KG1 (cell line): ENCODE measurements around the gene MAN2A2.
A peak's percentile ranks its signal among the peaks of the same experiment; 100 is the strongest.

ENCODE experiments used
- DNase-seq: peaks from one replicate; lab custom pipeline; 2025; lab: John Stamatoyannopoulos, UW

MAN2A2 gene

DNA sequence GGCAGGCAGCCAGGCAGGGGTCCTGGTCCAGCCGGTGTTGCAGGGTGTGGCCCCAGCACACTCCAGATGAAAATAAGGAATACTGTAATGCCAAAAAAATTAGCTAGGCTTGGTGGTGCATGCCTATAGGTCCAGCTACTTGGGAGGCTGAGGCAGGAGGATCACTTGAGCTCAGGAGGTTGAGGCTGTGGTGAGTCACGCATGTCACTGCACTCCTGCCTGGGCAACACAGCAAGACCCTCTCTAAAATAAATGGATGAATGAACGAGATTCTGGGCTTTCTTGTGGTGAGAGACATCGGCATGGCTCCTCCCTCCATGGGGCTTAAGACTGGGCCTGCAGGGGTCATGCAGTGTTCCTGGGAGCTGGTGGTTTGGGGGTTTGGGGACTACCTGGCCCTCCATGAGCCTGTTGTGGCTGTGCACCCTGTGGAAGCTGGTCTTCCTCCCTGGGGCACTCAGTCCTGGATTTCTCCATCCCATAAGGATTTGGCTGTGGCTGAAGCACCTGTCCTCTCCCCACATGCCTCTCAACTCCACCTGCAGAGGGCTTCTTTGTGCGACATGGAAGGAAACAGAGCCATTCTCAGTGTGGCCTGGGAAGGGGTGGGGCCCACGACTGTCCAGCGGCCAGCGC, 44.0 kb downstream of the MAN2A2 start:
- no peak for DNase-seq

DNA sequence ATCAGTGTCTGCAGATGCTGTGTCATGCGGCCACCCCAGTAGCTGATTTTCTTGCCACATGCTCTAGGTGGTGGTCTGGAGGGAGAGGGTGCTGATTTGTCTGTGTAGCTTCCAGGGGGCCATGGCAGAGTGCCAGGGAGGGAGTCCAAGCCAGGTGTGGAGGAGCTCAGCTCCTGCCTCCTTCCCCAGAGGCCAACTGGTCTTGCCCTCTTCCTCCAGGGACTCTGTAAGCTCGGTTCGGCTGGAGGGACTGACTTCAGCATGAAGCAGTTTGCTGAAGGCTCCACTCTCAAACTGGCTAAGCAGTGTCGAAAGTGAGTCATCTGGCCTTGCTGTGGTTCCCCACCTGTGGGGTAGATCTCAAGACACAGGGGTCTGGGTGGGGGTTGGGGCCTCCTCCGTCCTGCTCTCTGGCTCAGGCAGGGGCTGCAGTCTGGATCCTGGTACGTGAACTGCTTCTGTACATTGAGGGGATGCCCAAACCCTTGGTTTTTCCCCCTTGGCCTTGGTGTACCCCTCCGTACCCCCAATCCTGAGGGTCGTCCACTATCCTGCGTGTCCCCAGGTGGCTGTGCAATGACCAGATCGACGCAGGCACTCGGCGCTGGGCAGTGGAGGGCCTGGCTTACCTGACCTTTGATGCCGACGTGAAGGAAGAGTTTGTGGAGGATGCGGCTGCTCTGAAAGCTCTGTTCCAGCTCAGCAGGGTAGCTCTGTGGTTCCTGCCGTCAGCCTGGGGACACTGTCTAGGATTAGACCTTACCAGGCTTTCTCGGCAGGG, 44.7 kb downstream of the MAN2A2 start:
- no peak for DNase-seq

DNA sequence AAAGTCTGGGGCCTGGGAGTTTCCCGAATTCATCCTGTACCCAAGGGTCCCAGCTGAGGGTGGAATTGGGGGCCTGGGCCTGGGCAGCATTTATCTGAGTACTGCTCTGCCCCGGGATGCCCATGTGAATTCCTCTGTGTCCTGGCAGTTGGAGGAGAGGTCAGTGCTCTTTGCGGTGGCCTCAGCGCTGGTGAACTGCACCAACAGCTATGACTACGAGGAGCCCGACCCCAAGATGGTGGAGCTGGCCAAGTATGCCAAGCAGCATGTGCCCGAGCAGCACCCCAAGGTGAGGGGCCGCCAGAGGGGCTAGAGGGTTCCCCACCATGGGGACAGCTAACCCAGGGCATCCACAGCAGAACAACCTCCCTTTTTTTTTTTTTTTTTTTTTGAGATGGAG, 45.4 kb downstream of the MAN2A2 start:
- DNase-seq = no peak

DNA sequence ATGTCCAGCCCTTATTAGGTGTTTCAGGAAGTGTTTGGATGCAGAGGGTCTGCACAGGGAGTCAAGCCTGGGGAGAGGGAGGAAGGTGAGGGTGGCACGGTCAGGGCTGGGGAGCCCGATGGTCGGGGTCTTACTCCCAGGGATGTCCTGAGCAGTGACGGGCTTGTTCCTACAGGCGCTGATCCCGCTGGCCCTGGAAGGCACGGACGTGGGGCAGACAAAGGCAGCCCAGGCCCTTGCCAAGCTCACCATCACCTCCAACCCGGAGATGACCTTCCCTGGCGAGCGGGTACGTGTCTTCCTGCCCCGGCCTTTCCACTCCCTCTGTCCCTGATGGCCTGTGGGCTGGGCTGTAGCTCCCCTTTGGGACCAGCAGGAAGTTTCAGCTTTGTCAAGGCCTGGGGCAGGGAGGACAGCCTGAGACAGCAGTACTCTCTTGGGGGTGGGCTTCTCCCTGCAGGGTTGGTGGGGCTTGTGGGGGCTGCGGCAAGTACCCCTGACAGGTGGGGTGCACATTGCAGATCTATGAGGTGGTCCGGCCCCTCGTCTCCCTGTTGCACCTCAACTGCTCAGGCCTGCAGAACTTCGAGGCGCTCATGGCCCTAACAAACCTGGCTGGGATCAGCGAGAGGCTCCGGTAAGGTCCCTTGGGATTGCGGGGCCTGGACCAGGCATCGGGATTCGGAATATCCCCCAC, 47.0 kb downstream of the MAN2A2 start:
- no peak for DNase-seq

DNA sequence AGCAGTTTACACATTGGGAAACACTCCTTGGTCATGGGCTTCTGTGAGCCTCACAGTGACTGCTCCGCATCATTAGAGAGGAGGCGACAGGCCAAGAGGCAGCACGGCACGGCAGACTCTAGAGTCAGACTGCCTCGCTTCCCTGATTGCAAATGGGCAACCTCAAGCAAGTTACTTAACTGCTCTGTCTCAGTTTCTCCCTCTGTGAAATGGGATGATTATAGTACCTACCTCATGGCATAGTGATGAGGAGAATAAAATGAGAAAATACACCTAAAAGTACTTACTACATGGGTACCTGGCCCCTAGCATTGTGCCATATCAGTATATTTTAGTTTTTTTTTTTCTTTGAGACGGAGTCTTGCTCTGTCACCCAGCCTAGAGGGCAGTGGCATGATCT, 47.6 kb downstream of the MAN2A2 start:
- no peak for DNase-seq

DNA sequence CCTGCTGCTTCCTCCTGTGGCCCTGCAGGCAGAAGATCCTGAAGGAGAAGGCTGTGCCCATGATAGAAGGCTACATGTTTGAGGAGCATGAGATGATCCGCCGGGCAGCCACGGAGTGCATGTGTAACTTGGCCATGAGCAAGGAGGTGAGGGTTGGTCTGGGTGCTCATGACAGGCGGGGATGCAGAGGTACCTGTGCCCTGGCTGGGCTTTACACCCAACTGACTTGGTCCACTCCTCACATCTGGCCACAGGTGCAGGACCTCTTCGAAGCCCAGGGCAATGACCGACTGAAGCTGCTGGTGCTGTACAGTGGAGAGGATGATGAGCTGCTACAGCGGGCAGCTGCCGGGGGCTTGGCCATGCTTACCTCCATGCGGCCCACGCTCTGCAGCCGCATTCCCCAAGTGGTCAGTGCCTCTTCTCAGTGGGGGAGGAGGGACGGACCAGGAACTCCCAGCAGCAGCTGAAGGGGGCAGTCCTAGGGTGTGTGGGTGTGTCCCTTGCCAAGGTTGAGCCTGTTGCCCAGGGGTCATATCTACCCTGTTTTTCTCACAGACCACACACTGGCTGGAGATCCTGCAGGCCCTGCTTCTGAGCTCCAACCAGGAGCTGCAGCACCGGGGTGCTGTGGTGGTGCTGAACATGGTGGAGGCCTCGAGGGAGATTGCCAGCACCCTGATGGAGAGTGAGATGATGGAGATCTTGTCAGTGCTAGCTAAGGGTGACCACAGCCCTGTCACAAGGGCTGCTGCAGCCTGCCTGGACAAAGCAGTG, 50.0 kb downstream of the MAN2A2 start:
- no peak for DNase-seq

DNA sequence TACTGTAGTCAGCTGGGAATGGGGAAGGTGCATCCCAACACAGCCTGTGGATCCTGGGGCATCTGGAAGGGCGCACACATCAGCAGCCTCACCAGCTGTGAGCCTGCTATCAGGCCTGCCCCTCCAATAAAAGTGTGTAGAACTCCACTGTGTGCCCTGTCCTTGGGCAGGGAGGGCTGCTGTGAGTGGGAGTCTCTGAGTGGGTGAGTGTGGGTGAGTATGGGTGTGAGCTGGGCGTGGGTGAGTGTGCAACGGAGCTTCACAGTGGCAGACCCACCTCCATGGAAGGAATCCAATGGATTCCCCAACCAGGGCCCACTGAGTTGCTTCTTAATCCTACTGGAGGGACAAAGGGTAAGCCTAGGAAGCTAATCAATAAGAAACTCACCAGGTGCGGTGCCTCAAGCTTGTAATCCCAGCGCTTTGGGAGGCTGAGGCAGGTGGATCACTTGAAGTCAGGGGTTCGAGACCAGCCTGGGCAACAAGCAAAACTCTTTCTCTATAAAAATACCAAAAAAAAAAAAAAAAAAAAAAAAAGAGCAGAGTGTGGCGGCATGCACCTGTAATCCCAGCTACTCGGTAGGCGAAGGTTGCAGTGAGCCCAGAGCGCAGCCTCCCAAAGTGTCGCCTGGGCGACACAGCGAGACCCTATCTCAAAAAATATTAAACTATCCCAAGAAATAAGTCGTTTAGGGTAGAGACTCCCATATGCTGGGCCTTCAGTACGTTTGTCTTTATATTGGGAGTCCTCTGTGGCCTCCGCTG, 51.0 kb downstream of the MAN2A2 start:
- no peak for DNase-seq

DNA sequence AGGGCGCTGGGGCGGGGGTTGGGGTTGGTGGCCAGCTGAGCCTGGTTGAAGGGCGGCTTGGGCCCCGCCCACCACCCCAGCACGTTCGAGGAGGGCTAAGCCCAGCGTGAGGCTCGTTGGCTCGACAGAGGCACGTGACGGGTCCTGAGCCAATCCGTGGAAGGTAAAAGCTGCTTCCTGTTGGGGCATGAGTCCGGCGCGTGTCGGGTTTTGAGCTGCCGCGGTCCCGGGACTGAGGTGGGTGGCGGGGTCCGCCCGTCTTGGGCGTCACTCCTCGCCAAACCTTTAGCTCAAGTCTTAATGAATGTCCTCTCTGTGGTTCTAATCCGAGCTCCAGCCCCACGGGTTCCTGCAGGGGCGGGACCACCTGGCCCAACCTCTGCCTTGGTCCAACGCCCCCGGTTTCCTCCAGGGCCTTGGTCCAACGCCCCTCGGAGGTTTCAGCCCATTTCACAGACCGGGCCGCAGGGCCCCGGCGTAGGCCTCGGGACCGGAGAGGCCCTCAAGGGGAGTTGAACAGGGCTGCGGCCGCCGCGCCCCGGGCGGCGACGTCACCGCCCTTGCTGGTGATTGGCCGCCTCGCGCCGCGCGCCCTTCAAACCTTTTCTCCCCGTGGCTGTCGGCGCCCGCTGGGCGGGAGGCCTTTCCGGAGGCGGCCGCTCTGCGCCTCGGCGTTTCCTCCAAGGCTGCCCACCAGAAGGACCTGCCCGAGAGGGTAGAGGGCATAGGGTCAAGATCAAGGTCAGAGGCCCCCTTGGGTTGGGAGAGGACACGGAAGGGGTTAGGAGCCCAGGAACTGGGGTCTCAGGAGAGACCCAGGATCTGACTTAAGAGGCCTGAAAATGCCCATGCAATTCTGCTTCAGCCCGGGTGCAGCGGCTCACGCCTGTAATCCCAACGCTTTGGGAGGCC, 51.9 kb downstream of the MAN2A2 start, which contains the start of gene RCCD1:
RCCD1 (plus strand) TSS at position 173 of the 912 bp plus-strand sequence. CDS start 1,851 bp downstream, outside the sequence.
- DNase-seq = peak; percentile 68

DNA sequence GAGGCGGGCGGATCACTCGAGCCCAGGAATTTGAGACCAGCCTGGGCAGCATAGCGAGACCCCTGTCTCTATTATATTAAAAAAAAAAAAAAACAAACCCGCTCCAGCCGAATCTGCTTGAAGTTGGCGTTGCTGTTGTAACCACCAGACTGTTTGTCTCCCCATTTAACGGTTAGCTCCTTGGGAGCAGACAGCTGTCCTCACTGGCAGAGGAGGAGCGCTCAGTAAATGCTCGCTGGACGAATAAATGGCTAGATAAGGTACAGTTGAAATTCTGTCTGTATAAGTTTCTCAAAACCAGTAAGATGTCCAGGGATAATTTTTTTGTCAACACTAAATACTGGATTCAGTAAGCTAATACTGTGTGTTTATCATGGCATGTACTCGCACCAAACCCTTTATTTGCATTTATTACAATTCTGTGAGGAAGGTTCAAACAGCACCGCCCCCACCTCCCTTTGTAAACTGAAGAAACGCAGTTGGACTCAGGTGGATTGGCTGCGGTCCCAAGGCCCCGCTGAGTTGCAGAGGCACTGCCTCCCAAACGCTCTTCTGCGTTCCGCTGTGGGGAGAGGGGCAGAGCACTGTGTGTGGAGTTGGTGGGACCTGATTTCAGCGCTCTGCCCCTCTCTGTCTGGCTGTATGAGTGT, 52.6 kb downstream of the MAN2A2 start:
- DNase-seq = no peak

DNA sequence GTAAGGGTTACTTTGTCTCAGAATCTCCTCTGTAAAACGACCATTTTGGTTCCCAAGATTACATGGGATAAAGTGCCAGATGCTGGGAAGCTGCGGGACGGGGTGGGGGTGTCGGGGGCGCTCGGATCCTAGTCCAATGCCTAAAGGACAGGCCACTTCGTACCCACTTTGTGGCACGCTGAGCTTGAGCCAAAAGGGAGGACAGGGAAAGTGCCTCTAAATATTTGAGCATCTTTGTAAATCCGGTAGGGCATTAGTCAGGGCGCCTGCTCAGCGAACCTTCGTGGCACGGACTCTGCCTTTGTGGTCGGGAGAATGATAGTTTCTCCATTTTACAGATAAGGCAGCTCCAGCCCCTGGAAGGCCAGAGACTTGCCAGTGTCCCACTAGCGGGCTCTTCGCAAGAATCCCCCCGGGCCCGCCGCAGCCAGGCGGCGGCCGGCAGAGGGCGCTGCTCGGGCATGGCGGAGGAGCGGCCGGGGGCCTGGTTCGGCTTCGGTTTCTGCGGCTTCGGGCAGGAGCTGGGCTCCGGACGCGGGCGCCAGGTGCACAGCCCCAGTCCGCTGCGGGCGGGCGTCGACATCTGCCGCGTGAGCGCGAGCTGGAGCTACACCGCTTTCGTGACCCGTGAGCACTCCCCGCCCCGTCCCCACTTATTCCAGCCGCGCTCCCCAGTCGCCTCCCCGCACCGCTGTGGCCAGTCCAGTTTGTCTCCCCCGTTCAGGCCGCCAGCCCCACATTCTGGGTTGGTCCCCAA, 53.4 kb downstream of the MAN2A2 start:
- no peak for DNase-seq

DNA sequence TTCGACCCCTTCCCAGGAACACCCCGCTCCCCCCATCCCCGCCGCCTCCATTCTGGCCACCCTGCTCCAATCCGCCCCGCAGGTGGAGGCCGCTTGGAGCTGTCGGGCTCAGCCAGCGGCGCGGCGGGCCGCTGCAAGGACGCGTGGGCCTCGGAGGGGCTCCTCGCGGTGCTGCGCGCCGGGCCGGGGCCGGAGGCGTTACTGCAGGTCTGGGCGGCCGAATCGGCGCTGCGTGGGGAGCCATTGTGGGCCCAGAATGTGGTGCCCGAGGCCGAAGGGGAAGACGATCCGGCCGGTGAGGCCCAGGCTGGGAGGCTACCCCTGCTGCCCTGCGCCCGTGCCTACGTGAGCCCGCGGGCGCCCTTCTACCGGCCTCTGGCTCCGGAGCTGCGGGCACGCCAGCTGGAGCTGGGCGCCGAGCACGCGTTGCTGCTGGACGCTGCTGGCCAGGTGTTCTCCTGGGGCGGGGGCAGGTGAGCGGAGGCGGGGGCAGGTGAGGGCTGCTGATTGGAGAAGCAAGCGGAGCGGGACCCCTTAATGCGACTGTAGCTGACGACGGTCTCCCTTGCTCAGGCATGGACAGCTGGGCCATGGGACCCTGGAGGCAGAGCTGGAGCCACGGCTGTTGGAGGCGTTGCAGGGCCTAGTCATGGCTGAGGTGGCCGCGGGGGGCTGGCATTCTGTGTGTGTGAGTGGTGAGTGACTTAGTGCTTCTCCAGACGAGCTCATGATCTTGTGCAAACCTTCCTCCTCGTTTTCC, 54.1 kb downstream of the MAN2A2 start:
- no peak for DNase-seq

DNA sequence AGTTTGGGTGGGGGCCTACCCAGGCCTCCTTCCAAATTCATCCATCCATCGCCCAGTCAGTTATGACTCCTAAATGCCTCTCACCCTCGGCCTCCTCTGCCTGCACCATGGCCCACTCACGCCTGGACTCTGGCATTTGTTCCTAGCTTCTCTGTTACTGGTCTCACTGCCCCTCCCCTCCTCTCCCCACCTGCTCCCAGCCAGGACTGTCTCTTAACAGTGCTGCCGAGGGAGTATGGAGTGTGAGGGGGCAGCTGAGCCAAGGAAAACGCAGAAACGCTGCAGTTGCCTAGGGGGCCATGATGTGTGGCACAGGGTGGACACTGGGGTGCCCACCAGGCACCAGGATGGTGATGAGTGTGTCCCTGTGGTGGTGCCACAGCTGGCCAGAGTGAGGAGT, 54.7 kb downstream of the MAN2A2 start:
- no peak for DNase-seq

DNA sequence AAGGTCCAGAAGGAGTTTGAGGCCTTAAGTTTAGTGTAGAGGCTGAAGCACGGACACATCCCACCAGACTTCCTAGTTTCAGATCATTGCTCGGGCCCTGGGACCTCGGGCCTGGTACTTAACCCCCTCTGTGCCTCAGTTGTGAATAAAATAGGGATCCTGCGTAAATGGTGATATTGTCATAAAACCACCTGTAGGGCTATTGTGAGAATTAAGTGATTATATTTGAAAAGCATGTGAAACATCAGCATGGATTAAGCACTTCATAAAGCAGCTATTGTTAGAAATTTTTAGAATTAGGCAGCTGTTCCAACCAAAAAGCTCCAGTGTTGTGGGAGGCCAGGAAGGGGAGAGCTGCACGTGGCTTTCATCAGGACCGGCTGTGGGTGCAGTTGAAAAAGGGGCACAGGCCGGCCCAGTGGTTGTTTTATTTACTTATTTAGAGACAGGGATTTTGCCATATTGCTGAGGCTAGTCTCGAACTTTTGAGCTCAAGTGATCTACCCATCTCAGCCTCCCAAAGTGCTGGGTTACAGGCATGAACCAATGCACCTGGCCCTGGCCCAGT, 56.0 kb downstream of the MAN2A2 start:
- no peak for DNase-seq

DNA sequence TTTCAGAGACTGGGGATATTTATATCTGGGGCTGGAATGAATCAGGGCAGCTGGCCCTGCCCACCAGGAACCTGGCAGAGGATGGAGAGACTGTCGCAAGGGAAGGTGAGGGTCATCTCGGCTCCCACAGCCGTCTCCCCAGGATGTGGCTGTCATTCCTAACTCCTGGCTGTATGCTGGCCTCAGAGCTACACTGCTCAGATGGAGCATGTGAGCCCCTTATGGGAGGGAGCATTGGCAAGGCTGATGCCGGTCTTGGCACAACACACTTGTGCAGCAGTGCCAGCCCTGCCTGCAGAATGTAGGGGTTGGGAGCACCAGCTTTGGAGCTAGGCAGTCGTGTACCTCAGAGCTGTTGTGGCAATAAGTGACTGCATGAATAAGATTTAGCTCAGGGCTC, 56.8 kb downstream of the MAN2A2 start:
- DNase-seq = no peak

DNA sequence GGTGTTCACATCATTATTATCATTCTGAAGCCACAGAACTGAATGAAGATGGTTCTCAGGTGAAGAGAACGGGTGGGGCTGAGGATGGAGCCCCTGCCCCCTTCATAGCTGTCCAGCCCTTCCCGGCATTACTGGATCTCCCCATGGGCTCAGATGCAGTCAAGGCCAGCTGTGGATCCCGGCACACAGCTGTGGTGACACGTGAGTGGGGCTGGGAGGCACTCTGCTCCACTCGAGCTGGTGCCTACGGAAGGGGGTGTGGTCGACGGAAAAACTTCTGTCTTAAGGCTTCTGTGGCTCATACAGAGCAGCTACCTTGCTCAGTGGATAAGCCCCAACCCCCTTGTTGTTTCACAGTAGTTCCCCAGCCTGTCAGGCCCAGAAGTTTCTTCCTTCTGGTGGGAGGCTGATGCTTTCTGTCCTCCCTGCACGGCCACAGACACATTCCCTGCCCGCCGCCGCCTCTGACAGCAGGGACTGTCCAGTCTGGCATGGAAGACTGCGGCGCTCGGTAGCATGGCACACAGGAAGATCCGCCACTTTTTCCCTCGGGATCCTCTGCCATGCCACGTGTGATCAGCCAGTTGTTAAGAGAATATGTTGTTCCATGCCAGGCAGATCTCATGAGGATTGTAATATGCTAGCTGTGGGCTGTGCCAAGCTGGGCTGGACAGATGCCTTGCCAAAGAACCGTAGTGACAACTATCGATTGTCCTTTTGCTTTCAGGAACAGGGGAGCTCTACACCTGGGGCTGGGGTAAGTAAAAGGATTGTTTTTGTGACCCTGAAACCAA, 57.4 kb downstream of the MAN2A2 start:
- DNase-seq = no peak

DNA sequence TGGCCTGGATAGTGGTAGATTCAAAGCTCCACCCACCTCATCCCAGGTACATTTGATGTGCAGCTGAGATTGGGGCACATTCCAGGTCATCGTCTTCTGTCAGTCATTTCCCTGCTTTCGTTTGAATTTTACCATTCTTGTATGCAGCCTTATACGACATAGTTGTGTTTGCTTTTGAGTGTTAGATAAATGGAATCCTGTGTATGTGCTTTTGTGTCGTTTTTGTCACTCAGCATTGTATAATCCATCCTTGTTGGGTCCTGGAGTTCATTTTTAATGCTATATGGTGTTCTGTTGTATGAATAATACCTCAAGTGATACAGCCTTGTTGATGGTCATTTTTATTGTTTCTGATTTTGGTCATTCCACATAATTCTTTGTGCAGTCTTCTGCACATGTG, 58.9 kb downstream of the MAN2A2 start:
- no peak for DNase-seq

DNA sequence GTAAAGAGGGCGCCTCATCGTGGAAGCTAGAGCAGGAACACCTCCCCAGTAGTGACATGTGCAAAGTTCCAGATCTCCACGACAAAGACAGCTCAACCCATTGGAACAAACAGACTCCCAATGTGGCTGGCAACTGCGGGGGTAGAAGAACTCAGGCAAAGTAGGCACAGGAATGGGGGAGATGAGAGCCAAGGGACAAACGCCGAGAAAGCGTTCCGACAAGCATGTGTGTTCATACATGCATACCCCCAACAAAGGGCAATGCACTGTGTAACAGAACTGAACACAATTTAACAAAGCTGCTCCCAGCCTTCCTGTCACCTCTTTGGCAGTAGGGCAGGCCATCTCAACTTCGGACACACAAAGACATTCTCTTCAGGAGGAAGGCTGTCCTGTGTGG, 63.2 kb downstream of the MAN2A2 start:
- no peak for DNase-seq
